Measurements from ENCODE around the gene APBA2. TPM values are rescaled to one million over a fixed set of nuclear protein-coding genes. Genes with fewer than 3 reads are reported as not detected.

Gene APBA2
- total and polyA plus RNA-seq, 10 of the 15 experiments (the other 5 are each of a cell fraction or from before 2014, with no cell fraction given): 0.06 to 0.26 (median 0.07) TPM; not detected in 7

DNA sequence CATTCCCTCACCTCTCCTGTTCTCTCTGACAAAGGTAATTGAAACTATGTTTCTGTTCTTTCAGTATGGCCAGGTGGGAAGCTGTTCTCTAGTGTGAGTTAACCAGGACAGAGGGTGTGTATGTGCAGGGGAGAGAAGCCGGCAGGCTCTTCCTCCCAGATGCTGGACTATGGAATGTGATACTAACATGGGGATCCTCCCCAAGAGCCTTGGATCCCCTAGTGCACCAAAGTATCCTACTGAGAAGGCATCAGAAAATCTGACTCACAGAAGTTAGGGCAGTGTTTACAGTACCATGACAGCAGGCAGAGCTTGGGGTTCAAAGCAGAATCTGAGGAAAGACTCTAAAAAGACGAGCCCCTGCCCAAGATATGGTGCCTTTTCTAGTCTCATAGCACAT, 123.1 kb downstream of the APBA2 start:
- no peaks in the 10 kb centered on the region for H4K20me1 ChIP-seq (ENCODE audit: control insufficient read depth, insufficient read depth)
- BruUV-seq (replicated peaks): no TSS peak
- WGBS (ENCODE audit: insufficient coverage, insufficient replicate concordance, low lambda C conversion rate, missing lambda C conversion rate): 43% methylated on average over 2 of the region's 2 CpGs
- H3K36me3 ChIP-seq (ENCODE audit: control insufficient read depth in 2 of 2, insufficient read depth in 2 of 2, low read length in 1 of 2): no peaks in the 10 kb centered on the region
- intact Hi-C loops (cut with micrococcal nuclease; ENCODE audit: unreplicated experiment) (no loop called here), in situ Hi-C loops (cut with MboI) (no loop called here)
- CTCF ChIA-PET: no interaction called here
- no peak overlapping the region for H2AFZ ChIP-seq (ENCODE audit: control insufficient read depth, low read depth, low read length)
- no peaks in the 10 kb centered on the region; a peak in 1 of 4 replicates for H3K27me3 ChIP-seq (replicated peaks in 1 of 2; ENCODE audit: control insufficient read depth in 2 of 2, insufficient read depth in 2 of 2, low read length in 1 of 2)
- ATAC-seq: no peak
- H3K79me2 ChIP-seq (ENCODE audit: control insufficient read depth, insufficient read depth, low read length): no peaks in the 10 kb centered on the region
- no peak overlapping the region for H3K4me2 ChIP-seq (ENCODE audit: control insufficient read depth, insufficient read depth)
- no peak for TF ChIP-seq SUZ12 (IDR thresholded peaks at IDR 0.05; ENCODE audit: unreplicated experiment)
- TF ChIP-seq, protein P1, sequence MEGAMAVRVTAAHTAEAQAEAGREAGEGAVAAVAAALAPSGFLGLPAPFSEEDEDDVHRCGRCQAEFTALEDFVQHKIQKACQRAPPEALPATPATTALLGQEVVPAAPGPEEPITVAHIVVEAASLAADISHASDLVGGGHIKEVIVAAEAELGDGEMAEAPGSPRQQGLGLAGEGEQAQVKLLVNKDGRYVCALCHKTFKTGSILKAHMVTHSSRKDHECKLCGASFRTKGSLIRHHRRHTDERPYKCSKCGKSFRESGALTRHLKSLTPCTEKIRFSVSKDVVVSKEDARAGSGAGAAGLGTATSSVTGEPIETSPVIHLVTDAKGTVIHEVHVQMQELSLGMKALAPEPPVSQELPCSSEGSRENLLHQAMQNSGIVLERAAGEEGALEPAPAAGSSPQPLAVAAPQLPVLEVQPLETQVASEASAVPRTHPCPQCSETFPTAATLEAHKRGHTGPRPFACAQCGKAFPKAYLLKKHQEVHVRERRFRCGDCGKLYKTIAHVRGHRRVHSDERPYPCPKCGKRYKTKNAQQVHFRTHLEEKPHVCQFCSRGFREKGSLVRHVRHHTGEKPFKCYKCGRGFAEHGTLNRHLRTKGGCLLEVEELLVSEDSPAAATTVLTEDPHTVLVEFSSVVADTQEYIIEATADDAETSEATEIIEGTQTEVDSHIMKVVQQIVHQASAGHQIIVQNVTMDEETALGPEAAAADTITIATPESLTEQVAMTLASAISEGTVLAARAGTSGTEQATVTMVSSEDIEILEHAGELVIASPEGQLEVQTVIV (IDR thresholded peaks at IDR 0.05; ENCODE audit: borderline replicate concordance, partially characterized antibody): no peak
- TF ChIP-seq, protein P2, sequence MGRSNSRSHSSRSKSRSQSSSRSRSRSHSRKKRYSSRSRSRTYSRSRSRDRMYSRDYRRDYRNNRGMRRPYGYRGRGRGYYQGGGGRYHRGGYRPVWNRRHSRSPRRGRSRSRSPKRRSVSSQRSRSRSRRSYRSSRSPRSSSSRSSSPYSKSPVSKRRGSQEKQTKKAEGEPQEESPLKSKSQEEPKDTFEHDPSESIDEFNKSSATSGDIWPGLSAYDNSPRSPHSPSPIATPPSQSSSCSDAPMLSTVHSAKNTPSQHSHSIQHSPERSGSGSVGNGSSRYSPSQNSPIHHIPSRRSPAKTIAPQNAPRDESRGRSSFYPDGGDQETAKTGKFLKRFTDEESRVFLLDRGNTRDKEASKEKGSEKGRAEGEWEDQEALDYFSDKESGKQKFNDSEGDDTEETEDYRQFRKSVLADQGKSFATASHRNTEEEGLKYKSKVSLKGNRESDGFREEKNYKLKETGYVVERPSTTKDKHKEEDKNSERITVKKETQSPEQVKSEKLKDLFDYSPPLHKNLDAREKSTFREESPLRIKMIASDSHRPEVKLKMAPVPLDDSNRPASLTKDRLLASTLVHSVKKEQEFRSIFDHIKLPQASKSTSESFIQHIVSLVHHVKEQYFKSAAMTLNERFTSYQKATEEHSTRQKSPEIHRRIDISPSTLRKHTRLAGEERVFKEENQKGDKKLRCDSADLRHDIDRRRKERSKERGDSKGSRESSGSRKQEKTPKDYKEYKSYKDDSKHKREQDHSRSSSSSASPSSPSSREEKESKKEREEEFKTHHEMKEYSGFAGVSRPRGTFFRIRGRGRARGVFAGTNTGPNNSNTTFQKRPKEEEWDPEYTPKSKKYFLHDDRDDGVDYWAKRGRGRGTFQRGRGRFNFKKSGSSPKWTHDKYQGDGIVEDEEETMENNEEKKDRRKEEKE (IDR thresholded peaks at IDR 0.05): no peak
- no peak for TF ChIP-seq STAT3 (IDR thresholded peaks at IDR 0.05; ENCODE audit: low read depth, low read length)
- no peak for TF ChIP-seq CHD1 (IDR thresholded peaks at IDR 0.05; ENCODE audit: low read depth, low read length)
- no peak for TF ChIP-seq SREBF1 (IDR thresholded peaks at IDR 0.05; ENCODE audit: low read length)
- TF ChIP-seq FOXK2 (IDR thresholded peaks at IDR 0.05): no peak
- TF ChIP-seq ZNF274 (IDR thresholded peaks at IDR 0.05; ENCODE audit: insufficient read depth, insufficient read length): no peak
- no peak for TF ChIP-seq SRF (IDR thresholded peaks at IDR 0.05; ENCODE audit: low read depth in 2 of 2, low read length in 2 of 2)
- no peak for TF ChIP-seq BCL11A (IDR thresholded peaks at IDR 0.05; ENCODE audit: low read depth, low read length)
- no peak for TF ChIP-seq NBN (IDR thresholded peaks at IDR 0.05)
- no peak for TF ChIP-seq SP1 (IDR thresholded peaks at IDR 0.05; ENCODE audit: low read depth, low read length)
- no peak for TF ChIP-seq POLR2A (IDR thresholded peaks at IDR 0.05; ENCODE audit: low read depth, low read length)
- no peak for TF ChIP-seq MXI1 (IDR thresholded peaks at IDR 0.05; ENCODE audit: low read depth, low read length)
- TF ChIP-seq ATF7 (IDR thresholded peaks at IDR 0.05; ENCODE audit: low read depth): no peak
- TF ChIP-seq, protein P3, sequence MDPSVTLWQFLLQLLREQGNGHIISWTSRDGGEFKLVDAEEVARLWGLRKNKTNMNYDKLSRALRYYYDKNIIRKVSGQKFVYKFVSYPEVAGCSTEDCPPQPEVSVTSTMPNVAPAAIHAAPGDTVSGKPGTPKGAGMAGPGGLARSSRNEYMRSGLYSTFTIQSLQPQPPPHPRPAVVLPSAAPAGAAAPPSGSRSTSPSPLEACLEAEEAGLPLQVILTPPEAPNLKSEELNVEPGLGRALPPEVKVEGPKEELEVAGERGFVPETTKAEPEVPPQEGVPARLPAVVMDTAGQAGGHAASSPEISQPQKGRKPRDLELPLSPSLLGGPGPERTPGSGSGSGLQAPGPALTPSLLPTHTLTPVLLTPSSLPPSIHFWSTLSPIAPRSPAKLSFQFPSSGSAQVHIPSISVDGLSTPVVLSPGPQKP (IDR thresholded peaks at IDR 0.05; ENCODE audit: low read depth, low read length): no peak
- TF ChIP-seq CBX3 (IDR thresholded peaks at IDR 0.05; ENCODE audit: borderline replicate concordance, low read depth): no peak
- H3K27ac ChIP-seq (ENCODE audit: control insufficient read depth, insufficient read depth): no peak overlapping the region
- H3K9ac ChIP-seq (ENCODE audit: control insufficient read depth, insufficient read depth, low read length): no peak overlapping the region
- H3K4me3 ChIP-seq: no peak overlapping the region
- DNase-seq (ENCODE audit: low read depth, low spot score): no peak
- RAD21 ChIA-PET (ENCODE audit: unreplicated experiment): no interaction called here
- no peak for FAIRE-seq
- SMC1A ChIA-PET (ENCODE audit: uncharacterized antibody, unreplicated experiment): no interaction called here
- POLR2A ChIA-PET: no interaction called here
- no peaks in the 10 kb centered on the region for H3K4me1 ChIP-seq (ENCODE audit: control insufficient read depth, insufficient read depth, low read length)
- no peaks in the 10 kb centered on the region for H3K9me3 ChIP-seq (replicated peaks; ENCODE audit: control insufficient read depth, insufficient read depth, low read length)
